ENCODE measurements around the gene ASB9. TPM values are rescaled to one million over a fixed set of nuclear protein-coding genes. Genes with fewer than 3 reads are reported as not detected.

The ASB9 gene
- total RNA-seq, 1 experiment from 2014 or later: 0.11 TPM

- TF ChIP-seq TEAD4 (CRISPR knock-in tag; IDR thresholded peaks at IDR 0.05) (no peak), E2F4 (CRISPR knock-in tag; IDR thresholded peaks at IDR 0.05; ENCODE audit: borderline replicate concordance, low read depth) (no peak), ZNF138 (CRISPR knock-in tag; conservative IDR thresholded peaks at IDR 0.05) (no peak), CREB1 (CRISPR knock-in tag; IDR thresholded peaks at IDR 0.05) (no peak)
- Mint-ChIP-seq H3K27me3 (ENCODE audit: low read depth) (peaks cover 18% of the 10 kb centered on the region), H3K27ac (no peak overlapping the region), H3K4me3 (no peak overlapping the region), H3K4me1 (no peaks in the 10 kb centered on the region), H3K9me3 (no peaks in the 10 kb centered on the region), H3K36me3 (no peaks in the 10 kb centered on the region)
- ChIA-PET CTCF (no interaction called here), POLR2A (no interaction called here)
- DNase-seq (ENCODE audit: low spot score): no peak
- ATAC-seq: no peak
These were observed 53.6 kb downstream of the ASB9 start for GRCh38 chrX:15216280-15216679.

DNA sequence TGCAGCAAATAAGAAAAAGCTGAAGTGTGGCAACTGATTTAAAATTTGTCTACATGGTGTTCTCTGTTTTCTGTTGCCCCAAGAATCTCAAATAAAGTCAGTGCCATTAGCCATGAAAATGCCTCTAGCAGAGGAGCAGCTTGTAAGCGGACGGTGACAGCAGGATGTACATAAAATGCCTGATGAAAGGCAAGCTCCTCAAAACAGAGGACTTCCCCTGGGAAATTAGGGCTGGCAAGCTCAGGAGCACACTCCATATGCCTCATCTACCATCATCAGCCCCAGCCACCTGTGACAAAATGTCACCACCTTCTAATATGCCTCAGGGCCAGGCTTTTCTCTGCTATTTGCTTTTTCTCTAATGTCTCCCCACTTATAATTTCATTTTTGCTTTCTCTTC, 54.5 kb downstream of the ASB9 start:
- ChIA-PET CTCF (no interaction called here), POLR2A (no interaction called here)

GRCh38 chrX:15214588-15214987, 55.3 kb downstream of the ASB9 start:
- CTCF ChIA-PET: no interaction called here
- no peak overlapping the region for H3K27ac Mint-ChIP-seq
- POLR2A ChIA-PET: no interaction called here
- no peaks in the 10 kb centered on the region for H3K9me3 Mint-ChIP-seq
- no peak overlapping the region for H3K4me3 Mint-ChIP-seq
- no peak for DNase-seq (ENCODE audit: low spot score)
- H3K27me3 Mint-ChIP-seq (ENCODE audit: low read depth): peaks cover 18% of the 10 kb centered on the region
- H3K36me3 Mint-ChIP-seq: no peaks in the 10 kb centered on the region
- ATAC-seq: no peak
- no peak for TF ChIP-seq GABPB1 (CRISPR knock-in tag; IDR thresholded peaks at IDR 0.05)
- no peak for TF ChIP-seq RELA (CRISPR knock-in tag; IDR thresholded peaks at IDR 0.05; ENCODE audit: borderline replicate concordance)
- TF ChIP-seq ATF3 (CRISPR knock-in tag; conservative IDR thresholded peaks at IDR 0.05): no peak
- TF ChIP-seq, protein P1, sequence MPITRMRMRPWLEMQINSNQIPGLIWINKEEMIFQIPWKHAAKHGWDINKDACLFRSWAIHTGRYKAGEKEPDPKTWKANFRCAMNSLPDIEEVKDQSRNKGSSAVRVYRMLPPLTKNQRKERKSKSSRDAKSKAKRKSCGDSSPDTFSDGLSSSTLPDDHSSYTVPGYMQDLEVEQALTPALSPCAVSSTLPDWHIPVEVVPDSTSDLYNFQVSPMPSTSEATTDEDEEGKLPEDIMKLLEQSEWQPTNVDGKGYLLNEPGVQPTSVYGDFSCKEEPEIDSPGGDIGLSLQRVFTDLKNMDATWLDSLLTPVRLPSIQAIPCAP (CRISPR knock-in tag; IDR thresholded peaks at IDR 0.05): no peak
- TF ChIP-seq CREM (CRISPR knock-in tag; IDR thresholded peaks at IDR 0.05): no peak
- no peak for TF ChIP-seq ZNF423 (CRISPR knock-in tag; IDR thresholded peaks at IDR 0.05)
- no peak for TF ChIP-seq FOXP4 (CRISPR knock-in tag; IDR thresholded peaks at IDR 0.05)
- TF ChIP-seq FOXJ3 (CRISPR knock-in tag; IDR thresholded peaks at IDR 0.05; ENCODE audit: borderline replicate concordance): no peak
- TF ChIP-seq MLX (CRISPR knock-in tag; IDR thresholded peaks at IDR 0.05): no peak
- no peak for TF ChIP-seq ESRRA (CRISPR knock-in tag; IDR thresholded peaks at IDR 0.05; ENCODE audit: borderline replicate concordance)
- no peaks in the 10 kb centered on the region for H3K4me1 Mint-ChIP-seq

More for the DNA sequence above, 54.5 kb downstream of the ASB9 start:
- ATAC-seq (no peak), DNase-seq (ENCODE audit: low spot score) (no peak)
- TF ChIP-seq, protein P2, sequence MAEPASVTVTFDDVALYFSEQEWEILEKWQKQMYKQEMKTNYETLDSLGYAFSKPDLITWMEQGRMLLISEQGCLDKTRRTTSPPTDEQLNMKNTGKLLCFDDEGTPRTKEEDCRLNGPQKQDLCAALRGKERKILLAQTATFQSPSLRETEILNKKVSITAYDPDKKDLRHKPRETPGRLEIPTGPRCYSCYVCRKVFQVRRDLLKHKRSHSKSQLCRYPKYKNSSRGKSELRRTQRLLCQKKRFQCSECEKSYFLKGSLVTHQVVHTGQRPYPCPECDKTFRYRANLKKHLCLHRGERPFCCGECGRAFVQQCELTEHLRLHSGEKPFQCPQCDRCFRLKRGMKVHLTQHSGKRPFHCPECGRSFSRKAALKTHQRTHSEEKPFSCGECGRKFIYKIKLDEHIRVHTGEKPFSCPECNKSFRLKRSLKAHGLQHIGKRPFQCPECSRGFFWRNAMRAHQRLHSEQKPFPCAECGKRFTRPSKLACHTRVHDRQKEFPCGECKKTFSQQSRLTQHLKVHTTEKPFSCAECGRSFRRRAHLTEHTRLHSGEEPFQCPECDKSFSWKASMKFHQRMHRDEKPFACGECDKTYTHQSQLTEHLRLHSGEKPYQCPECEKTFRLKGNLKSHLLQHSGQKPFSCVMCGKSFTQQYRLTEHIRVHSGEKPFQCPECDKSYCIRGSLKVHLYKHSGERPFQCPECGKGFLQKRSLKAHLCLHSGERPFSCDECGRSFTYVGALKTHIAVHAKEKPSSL (CRISPR knock-in tag; conservative IDR thresholded peaks at IDR 0.05): no peak
- TF ChIP-seq ATF2 (CRISPR knock-in tag; IDR thresholded peaks at IDR 0.05; ENCODE audit: borderline replicate concordance, low read depth) (no peak), ZNF423 (CRISPR knock-in tag; IDR thresholded peaks at IDR 0.05) (no peak)
- Mint-ChIP-seq H3K9me3 (no peaks in the 10 kb centered on the region), H3K4me1 (no peaks in the 10 kb centered on the region), H3K4me3 (no peak overlapping the region), H3K27ac (no peak overlapping the region), H3K27me3 (ENCODE audit: low read depth) (peaks cover 18% of the 10 kb centered on the region), H3K36me3 (no peaks in the 10 kb centered on the region)
